ENCODE results near the gene DPP9.
A peak's percentile ranks its signal among the peaks of the same experiment; 100 is the strongest.
"Not testable (repeated sequence)": the region's sequence is repeated elsewhere in the genome, so short reads cannot be mapped to it uniquely, and the experiment has no call there.

Gene DPP9

GRCh38 chr19:4738734-4739133, 15.1 kb upstream of the DPP9 start:
- DNase-seq: no peak

DNA sequence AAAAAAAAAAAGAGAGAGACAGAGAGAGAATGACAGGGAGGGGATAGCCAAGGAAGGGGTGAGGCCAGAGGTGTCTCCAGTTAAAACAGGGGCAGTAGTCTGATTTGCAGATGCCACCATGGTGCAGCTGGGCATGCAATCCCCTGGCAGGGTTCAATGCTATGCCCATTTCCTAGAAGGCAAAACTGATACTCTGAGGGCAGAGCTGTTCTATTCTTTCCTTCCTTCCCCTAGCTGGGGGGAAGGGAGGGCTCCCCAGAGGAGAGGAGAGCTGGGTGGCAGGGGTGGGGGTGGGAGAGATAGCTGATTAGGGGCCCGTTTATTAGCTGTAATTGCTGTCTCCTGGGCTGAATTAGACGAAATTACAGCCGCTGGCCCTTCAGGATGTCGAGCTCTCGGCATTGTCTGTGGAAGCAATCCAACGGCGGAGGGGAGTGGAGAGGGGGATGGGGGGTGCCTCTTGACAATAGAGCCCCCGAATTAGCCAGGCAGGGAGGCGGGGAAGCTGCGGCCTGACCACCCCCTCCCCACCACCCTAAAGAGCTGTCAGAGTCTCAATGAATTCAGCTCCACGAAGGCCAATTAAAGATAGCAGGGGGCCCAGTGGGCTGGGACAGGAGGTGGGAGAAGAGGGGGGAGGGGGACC, 14.4 kb upstream of the DPP9 start:
- DNase-seq: no peak

DNA sequence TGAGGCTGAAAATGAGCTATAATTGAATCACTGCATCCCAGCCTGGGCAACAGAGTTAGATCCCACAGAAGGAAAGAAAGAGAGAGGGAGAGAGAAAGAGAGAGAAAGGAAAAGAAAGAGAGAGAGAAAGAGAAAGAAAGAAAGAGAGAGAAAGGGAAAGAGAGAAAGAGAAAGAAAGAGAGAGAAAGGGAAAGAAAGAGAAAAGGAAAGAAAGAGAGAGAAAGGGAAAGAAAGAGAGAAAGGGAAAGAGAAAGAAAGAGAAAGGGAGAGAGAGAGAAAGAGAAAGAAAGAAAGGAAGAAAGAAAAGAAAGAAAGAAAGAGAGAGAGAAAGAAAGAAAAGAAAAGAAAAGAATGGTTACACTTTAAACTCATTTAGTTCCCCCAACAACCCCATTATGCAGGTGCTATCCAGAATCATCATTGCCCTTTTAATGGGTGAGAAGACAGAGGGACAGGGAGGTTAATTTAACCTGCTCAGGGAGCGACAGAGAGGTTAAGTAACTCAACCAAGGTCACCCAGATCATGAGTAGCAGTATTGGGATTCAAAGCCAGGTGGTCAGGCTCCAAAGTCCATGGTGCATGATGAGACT, 10.2 kb upstream of the DPP9 start:
- no peak for DNase-seq

- peak; percentile 71 for DNase-seq
Observed at GRCh38 chr19:4732680-4733114, 9.1 kb upstream of the DPP9 start.

- peak; percentile 46 for DNase-seq
Observed at GRCh38 chr19:4730740-4731171, 7.1 kb upstream of the DPP9 start.

DNA sequence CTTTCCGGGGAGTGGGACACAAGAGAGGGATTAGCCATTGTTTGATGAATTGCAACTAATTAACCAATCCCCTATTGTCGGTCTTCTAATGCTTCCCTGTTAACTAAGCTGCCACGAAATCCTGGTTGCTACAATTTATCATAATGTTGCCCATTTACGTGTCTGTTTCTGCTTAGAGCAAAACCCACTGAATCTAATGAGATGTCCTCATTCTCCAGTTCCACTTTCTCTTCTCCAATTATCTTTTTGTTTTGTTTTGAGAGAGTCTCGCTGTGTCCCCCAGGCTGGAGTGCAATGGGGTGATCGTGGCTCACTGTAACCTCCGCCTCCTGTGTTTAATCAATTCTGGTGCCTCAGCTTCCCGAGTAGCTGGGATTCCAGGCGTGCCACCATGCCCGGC, 5.2 kb upstream of the DPP9 start:
- no peak for DNase-seq

DNA sequence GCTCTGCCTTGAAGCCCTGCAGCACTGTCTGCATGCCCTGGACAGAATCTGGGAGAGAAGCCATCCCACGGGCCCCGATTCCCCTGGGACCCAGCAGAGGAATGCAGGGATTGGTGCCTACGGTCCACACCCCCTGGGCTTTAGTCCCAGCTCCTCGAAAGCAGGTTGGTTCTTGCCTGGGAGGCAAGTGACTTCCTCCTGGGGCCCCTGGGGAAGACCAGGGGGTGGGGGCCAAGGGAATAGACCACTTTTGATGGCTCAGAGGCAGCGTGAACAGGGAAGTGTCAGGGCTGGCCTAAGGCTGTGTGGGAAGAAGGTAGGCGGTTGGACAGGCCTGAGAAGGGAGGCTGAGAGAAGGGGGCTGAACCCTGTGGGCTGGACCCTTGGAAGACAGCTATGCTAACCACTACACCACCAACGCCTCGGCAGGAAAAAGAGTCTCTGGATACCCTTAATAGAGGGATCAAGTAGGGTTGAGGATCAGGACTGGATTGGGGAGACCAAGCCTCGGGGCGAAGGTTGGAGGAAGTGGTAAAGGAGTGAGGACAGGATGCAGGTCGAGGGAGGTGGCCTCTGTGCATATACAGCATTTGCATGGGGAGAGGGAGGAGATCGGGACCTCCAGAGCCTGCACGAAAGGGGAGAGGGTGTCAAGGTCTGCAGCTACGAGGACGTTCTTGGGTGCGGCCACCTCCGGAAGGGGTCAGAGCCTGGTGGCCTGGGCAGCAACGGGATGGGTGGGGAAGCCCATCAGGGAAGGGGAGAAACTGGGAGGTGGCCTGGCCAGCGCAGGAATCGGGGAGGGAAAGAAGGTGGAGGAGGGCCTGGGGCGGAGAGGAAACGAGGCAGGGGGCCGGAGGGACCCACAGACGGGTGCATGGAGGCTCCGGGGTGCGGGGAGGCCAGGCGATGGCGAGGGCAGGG, 709 bp downstream of the DPP9 start:
- no peak for DNase-seq

GRCh38 chr19:4721196-4721595, 2.4 kb downstream of the DPP9 start:
- DNase-seq: no peak

DNA sequence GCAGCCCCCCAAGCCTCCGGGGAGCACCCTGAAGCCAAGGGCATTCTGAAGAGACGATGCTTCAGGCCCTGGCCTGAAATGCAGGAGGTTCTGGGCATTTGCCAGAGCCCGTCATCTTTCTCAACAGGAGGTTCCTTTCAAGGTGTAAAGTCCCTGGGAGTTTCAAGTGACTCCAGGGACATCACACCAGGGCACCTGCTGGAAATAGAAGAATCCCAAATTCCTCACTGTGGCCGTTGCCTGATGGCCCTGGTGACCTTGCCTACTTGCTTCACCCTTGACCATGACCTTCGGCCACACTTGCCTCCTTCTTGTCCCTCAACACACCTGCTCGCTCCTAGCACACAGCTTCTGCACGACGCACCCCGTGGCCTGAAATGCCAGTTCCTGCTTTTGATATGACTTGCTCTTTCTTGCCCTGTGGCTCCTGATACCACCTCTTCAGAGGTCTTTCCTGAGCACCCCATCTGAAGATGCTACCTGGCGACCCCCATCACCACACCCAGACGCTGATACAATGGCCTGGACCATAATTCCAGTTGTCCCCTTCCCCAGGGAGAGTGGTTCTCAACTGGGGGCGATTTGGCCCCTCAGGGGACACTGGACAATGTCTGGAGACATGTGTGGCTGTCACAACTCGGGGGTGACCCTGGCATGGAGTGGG, 3.5 kb downstream of the DPP9 start:
- no peak for DNase-seq

GRCh38 chr19:4719499-4719866, 4.2 kb downstream of the DPP9 start:
- no peak for DNase-seq

- no peak for DNase-seq
Observed at GRCh38 chr19:4717966-4718701, 5.5 kb downstream of the DPP9 start.

GRCh38 chr19:4717191-4717965, 6.3 kb downstream of the DPP9 start:
- DNase-seq: no peak

DNA sequence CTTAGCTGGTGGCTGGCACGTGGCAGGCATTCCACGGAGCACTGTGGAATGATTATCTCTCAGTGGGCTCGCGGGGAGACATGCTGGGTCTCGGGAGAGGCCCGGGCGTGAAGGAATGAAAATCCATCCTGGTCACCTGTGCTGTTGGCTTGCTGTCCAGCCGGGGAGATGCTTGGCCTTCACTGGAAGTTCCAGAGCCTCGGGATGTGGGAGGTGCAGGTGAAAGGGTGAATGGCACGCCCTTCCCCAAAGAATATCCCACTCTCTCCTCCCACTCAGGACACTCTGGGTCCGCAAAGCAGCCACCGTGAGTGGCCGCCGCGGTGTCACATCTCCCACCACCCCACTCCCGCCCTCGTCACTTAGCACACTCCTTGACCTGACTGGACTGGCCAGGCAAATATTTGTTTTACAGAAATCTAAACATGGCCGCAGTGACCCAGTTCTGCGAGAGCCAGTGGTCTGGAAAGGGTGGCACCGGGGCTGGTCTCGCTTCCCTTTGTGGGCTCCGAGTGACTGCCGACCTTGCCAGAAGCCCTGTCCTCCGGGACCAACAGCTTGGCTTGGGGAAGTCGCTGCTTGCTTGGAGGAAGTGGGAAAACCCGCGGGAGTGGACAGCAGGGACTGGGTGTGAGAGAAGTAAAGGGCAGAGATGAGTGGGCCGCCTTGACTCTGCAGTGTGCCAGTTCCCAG, 8.0 kb downstream of the DPP9 start:
- no peak for DNase-seq

DNA sequence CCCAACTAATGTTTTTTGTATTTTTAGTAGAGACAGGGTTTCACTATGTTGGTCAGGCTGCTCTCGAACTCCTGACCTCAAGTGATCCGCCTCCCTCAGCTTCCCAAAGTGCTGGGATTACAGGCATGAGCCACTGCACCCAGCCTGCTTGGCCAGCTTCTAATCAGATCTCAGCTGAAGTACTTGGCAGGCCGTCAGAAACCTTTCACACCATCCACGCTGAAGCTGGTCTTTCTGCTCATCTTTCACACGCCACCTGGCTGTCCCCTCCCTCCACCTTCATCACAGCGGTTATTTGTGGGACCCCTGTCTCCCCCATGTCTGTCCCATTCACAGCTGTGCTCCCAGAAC, 8.5 kb downstream of the DPP9 start:
- not testable (repeated sequence) for DNase-seq

- DNase-seq: no peak
Observed at GRCh38 chr19:4714016-4714415, 9.6 kb downstream of the DPP9 start.

DNA sequence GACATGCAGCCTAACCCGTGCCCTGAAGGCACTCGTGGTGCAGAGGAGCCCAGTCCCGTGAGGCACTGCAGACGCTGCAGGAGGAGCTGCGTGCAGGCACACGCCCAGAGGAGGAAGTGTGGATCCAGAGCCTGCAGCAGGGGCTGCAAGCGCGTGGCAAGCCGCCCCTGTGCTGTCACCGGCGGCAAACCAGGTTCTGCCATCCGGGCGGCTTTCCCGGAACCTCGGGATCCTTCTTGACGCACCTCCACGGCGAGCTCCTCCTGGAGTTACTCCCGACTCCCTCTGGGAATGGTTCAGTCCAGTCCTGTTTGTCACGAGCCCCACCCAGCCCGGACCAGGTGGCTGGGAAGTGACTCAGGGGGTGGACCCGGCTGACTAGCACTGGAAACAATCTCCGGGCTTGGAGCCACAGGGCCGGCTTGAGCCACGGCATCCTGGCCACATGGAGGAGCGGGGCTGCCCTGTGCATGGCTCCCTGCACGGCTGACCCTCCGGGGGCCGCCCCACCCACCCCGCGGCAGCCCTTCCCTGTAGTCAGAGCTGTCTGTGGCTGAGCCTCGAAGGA, 10.2 kb downstream of the DPP9 start:
- DNase-seq: no peak

DNA sequence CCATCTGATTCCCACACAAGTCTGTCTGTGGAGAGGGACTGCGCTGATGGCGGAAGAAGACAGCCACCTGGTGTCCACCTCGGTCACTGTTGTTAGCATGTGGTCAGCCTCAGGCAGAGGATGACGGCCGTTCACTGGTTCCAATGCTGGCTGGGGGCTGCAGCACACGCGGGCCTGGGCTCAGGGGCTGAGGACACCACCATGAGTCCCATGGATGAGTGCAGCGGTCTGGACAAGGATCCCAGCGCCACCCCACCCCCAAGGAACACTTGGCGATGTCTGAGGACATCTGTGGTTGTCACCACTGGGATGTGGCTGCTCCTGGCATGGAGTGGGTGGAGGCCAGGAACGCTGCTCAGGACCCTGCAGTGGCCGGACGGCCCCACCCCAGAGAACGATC, 10.9 kb downstream of the DPP9 start:
- DNase-seq: no peak

- no peak for DNase-seq
Observed at GRCh38 chr19:4711211-4711610, 12.4 kb downstream of the DPP9 start.

- no peak for DNase-seq
Observed at GRCh38 chr19:4710281-4710600, 13.4 kb downstream of the DPP9 start.

- DNase-seq: peak; percentile 20
Observed at GRCh38 chr19:4709440-4710280, 14.0 kb downstream of the DPP9 start.

Data from CD4-positive, alpha-beta T cell treated with Interleukin-4 for 4 hours (primary cell).